ENCODE measurements around the gene DGCR2. TPM values are rescaled to one million over a fixed set of nuclear protein-coding genes. Genes with fewer than 3 reads are reported as not detected.

Gene DGCR2
- polyA plus RNA-seq, 1 donor (not counting 4 experiments of a cell fraction or from before 2014, with no cell fraction given) = 23.2 TPM

GRCh38 chr22:18991821-18992442 is 130.3 kb downstream of the DGCR2 start:
- H3K4me2 ChIP-seq (ENCODE audit: control insufficient read depth, extremely low read depth, insufficient read depth, low read depth, low read length) = no peak overlapping the region
- H3K27me3 ChIP-seq (ENCODE audit: control insufficient read depth, extremely low read depth, insufficient read depth, low read length) = peaks cover 4% of the 10 kb centered on the region
- no peak for DNase-seq (ENCODE audit: low read depth, low spot score)
- no peak overlapping the region for H2AFZ ChIP-seq (ENCODE audit: control insufficient read depth, low read length)
- no peak for TF ChIP-seq EZH2 (IDR thresholded peaks at IDR 0.05; ENCODE audit: low read length)
- TF ChIP-seq, protein P1, sequence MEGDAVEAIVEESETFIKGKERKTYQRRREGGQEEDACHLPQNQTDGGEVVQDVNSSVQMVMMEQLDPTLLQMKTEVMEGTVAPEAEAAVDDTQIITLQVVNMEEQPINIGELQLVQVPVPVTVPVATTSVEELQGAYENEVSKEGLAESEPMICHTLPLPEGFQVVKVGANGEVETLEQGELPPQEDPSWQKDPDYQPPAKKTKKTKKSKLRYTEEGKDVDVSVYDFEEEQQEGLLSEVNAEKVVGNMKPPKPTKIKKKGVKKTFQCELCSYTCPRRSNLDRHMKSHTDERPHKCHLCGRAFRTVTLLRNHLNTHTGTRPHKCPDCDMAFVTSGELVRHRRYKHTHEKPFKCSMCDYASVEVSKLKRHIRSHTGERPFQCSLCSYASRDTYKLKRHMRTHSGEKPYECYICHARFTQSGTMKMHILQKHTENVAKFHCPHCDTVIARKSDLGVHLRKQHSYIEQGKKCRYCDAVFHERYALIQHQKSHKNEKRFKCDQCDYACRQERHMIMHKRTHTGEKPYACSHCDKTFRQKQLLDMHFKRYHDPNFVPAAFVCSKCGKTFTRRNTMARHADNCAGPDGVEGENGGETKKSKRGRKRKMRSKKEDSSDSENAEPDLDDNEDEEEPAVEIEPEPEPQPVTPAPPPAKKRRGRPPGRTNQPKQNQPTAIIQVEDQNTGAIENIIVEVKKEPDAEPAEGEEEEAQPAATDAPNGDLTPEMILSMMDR (optimal IDR thresholded peaks at IDR 0.05 in 1 of 3, IDR thresholded peaks at IDR 0.05 in 1 of 3, conservative IDR thresholded peaks at IDR 0.05 in 1 of 3; ENCODE audit: extremely low read depth in 1 of 3, insufficient read depth in 2 of 3, low read length in 3 of 3) = no peak
- no peaks in the 10 kb centered on the region for H3K9me1 ChIP-seq (ENCODE audit: control insufficient read depth, extremely low read depth, insufficient read depth, low read length)
- dilution Hi-C loops (cut with MboI; ENCODE audit: extremely low pct_ligation_motif_present, low sequenced_read_pairs) = no loop called here
- no peaks in the 10 kb centered on the region for H3K9me3 ChIP-seq (ENCODE audit: control insufficient read depth, low read depth, low read length)
- no peak for FAIRE-seq
- H3K4me1 ChIP-seq (ENCODE audit: control insufficient read depth, extremely low read depth, insufficient read depth, low read length) = no peaks in the 10 kb centered on the region
- no peaks in the 10 kb centered on the region for H4K20me1 ChIP-seq (ENCODE audit: control insufficient read depth, extremely low read depth, insufficient read depth, low read length)
- no peaks in the 10 kb centered on the region for H3K36me3 ChIP-seq (ENCODE audit: control insufficient read depth in 2 of 2, extremely low read depth in 1 of 2, insufficient read depth in 2 of 2, low read length in 2 of 2)
- no peak overlapping the region for H3K4me3 ChIP-seq (ENCODE audit: control insufficient read depth in 2 of 3, extremely low read depth in 1 of 3, insufficient read depth in 2 of 3, low read depth in 1 of 3, low read length in 3 of 3)
- no peak overlapping the region for H3K27ac ChIP-seq (ENCODE audit: control insufficient read depth, insufficient read depth, low read length)
- no peak overlapping the region for H3K9ac ChIP-seq (ENCODE audit: control insufficient read depth, extremely low read depth, insufficient read depth, low read length)
- H3K79me2 ChIP-seq (ENCODE audit: control insufficient read depth, insufficient read depth, low read length) = no peaks in the 10 kb centered on the region

GRCh38 chr22:18991138-18991432 is 131.1 kb downstream of the DGCR2 start:
- TF ChIP-seq, protein P1 (optimal IDR thresholded peaks at IDR 0.05 in 1 of 3, IDR thresholded peaks at IDR 0.05 in 1 of 3, conservative IDR thresholded peaks at IDR 0.05 in 1 of 3; ENCODE audit: extremely low read depth in 1 of 3, insufficient read depth in 2 of 3, low read length in 3 of 3) = no peak
- no peak for TF ChIP-seq EZH2 (IDR thresholded peaks at IDR 0.05; ENCODE audit: low read length)
- no peaks in the 10 kb centered on the region for H3K4me1 ChIP-seq (ENCODE audit: control insufficient read depth, extremely low read depth, insufficient read depth, low read length)
- no peak for FAIRE-seq

More at GRCh38 chr22:18991138-18991432, 131.1 kb downstream of the DGCR2 start:
- DNase-seq (ENCODE audit: low read depth, low spot score) = no peak
- dilution Hi-C loops (cut with MboI; ENCODE audit: extremely low pct_ligation_motif_present, low sequenced_read_pairs) = no loop called here
- H3K27me3 ChIP-seq (ENCODE audit: control insufficient read depth, extremely low read depth, insufficient read depth, low read length) = peaks cover 4% of the 10 kb centered on the region
- no peak overlapping the region for H2AFZ ChIP-seq (ENCODE audit: control insufficient read depth, low read length)
- no peaks in the 10 kb centered on the region for H3K79me2 ChIP-seq (ENCODE audit: control insufficient read depth, insufficient read depth, low read length)
- no peaks in the 10 kb centered on the region for H3K9me1 ChIP-seq (ENCODE audit: control insufficient read depth, extremely low read depth, insufficient read depth, low read length)
- H4K20me1 ChIP-seq (ENCODE audit: control insufficient read depth, extremely low read depth, insufficient read depth, low read length) = no peaks in the 10 kb centered on the region
- no peak overlapping the region for H3K4me2 ChIP-seq (ENCODE audit: control insufficient read depth, extremely low read depth, insufficient read depth, low read depth, low read length)
- no peak overlapping the region for H3K27ac ChIP-seq (ENCODE audit: control insufficient read depth, insufficient read depth, low read length)
- no peak overlapping the region for H3K9ac ChIP-seq (ENCODE audit: control insufficient read depth, extremely low read depth, insufficient read depth, low read length)
- no peaks in the 10 kb centered on the region for H3K9me3 ChIP-seq (ENCODE audit: control insufficient read depth, low read depth, low read length)
- no peaks in the 10 kb centered on the region for H3K36me3 ChIP-seq (ENCODE audit: control insufficient read depth in 2 of 2, extremely low read depth in 1 of 2, insufficient read depth in 2 of 2, low read length in 2 of 2)
- H3K4me3 ChIP-seq (ENCODE audit: control insufficient read depth in 2 of 3, extremely low read depth in 1 of 3, insufficient read depth in 2 of 3, low read depth in 1 of 3, low read length in 3 of 3) = no peak overlapping the region
